D721Med (cell line): ENCODE data around the gene TRIM71.

Source experiments
- DNase-seq: peaks from one replicate; pipeline ENCODE4 v3.0.0; 2011; ENCODE audit warnings: low spot score; ENCODE audit not compliant: insufficient read length
- FAIRE-seq: peaks from 2 replicates; lab custom pipeline; 2011; peaks lifted over from hg19 to GRCh38; lab: Jason Lieb, UNC
- CTCF ChIP-seq: IDR thresholded peaks from 2 replicates; pipeline ENCODE4 v1.5.1; 2012; ENCODE audit warnings: mild to moderate bottlenecking, control low read depth; ENCODE audit not compliant: insufficient read depth; ENCODE audit errors: missing control alignments

Gene TRIM71

GRCh38 chr3:32868719-32869512 is 51.1 kb downstream of the TRIM71 start:
- no peak for FAIRE-seq

GRCh38 chr3:32869513-32870047 is 51.8 kb downstream of the TRIM71 start:
- DNase-seq = no peak
- FAIRE-seq = no peak
- no peak for TF ChIP-seq CTCF

More at GRCh38 chr3:32868719-32869512, 51.1 kb downstream of the TRIM71 start:
- no peak for TF ChIP-seq CTCF
- DNase-seq = no peak

GRCh38 chr3:32870373-32871095 is 52.7 kb downstream of the TRIM71 start:
- no peak for FAIRE-seq
- no peak for TF ChIP-seq CTCF
- DNase-seq = no peak

GRCh38 chr3:32871273-32871672 is 53.5 kb downstream of the TRIM71 start:
- TF ChIP-seq CTCF = no peak
- DNase-seq (no peak), FAIRE-seq (no peak)

GRCh38 chr3:32872487-32873382 is 54.9 kb downstream of the TRIM71 start:
- DNase-seq (no peak), FAIRE-seq (no peak)
- no peak for TF ChIP-seq CTCF

- no peak for TF ChIP-seq CTCF
- FAIRE-seq = no peak
- DNase-seq = no peak
Measured at GRCh38 chr3:32873531-32874130, 55.8 kb downstream of the TRIM71 start.
